Stimulated activated CD4-positive, alpha-beta T cell treated with anti-CD3 and anti-CD28 coated beads, TNF-alpha, amount 100 ng/mL, for 24 hours (primary cell): ENCODE data around the gene BRD1.

Experiments
- DNase-seq, 3 experiments: peaks; one replicate each; pipeline ENCODE4 v3.0.0-alpha.2; 2020; ENCODE audit warnings: low read depth in 3 of 3

BRD1 gene

DNA sequence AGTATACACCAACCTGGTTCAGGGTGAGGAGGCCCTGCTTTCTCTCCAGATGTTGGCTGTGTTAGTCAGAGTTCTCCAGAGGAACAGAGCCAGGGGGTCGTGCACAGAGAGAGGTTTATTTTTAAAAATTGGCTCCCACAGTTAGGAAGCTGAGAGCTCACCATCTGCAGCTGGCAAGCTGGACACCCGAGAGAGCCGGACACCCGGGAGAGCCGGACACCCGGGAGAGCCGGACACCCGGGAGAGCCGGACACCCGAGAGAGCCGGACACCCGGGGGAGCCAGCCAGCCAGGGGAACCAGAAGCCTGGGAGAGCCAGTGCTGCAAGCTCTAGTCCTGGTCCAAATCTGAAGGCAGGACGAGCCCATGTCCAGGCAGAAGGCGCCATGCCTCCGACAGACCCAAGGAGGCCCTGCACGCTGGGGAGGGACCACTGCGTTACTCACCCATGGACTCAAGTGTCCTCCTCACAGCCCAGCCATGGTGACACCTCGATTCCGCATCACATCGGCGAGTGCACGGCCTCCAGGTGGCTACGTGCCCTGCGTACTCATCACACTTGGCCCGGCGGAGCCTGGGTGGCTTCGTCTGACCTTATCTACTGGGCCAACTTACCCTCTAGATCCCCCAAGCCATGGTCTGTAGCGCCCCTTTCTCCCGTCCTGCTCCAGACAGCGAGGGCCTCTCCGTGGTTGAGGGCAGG, 99.0 kb downstream of the BRD1 start:
- DNase-seq = no peak

DNA sequence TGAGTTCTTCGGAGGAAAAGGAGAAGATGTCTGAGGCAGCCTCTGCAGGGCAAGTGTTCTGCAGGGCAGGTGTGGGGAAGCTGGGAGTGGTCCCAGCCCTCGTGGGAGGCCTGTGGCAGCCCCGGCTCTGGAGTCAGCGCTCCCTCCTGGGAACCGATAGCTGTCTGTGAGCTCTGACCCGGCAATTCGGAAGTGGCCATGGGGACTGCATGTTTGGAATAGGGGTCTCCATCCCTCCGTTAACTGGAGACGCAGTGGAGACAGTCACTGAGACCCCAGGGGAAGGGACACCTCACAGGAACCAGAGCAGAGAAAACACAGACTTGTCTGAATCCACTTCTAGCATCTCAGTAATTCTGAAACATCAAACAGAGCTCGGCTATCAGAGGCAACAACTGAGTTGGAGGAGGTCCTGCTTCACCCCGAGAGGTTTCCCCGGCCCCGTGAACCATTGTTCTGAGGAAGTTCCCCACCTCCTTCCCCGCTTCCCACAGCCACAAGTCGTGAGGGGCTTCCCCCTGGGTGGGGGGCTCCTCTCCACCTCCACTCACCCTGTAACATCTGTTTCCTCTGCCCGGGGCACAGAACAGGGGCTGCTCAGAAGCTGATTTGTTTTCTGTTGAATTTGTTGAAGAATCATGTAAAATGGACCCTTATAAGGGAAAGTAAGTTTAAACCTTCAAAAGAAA, 99.6 kb downstream of the BRD1 start:
- DNase-seq = no peak

DNA sequence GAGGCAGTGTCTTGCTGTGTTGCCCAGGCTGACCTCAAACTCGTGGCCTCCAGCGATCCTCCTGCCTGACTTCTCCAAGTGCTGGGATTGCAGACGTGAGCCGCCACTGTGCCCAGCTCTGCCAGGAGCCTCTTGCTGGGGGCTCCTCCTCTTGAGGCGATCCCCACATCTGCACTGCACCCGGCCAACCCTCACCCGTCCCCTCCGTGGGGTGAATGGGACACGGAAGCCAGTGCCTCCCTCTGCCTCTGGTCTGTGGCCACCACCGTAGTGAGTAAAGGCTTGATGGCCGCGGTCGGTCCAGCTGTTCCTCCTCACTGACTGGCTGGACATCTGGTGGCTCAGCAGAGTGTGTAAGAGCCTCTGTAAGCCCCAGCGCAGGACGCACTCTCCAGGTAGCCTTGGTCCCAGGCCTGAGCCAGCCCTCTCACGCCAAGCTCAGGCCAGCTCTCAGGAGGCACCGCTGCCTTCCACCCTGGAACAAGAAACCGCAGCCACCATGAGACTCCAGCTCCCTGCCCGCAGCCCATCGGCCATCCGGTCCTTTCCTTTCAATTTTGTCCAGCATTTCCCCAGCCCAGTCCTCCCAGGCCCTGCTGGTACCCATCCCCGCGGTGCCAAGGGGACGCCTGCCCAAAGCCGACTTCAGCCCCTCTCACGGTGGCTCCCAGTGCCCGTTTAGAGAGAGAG, 100.3 kb downstream of the BRD1 start:
- no peak for DNase-seq

DNA sequence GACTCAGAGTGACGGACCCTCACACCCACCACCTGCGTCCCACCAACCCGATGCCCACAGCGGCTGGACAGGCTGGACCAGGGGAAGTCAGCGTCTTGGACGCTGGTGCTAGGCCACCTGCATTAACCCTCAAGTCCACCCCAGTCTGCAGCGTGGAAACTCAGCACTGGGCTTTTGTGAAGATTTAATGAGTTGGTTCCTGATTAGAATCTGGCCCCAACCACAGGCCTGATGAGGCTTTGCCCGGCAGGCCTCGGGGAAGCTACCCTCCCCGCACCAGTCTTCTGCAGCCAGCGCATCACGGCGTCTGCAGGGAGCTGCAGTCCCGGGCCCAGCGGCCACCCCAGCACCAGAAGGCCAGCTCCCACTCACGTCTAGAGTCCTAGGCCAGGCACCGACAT, 101.0 kb downstream of the BRD1 start:
- no peak for DNase-seq

DNA sequence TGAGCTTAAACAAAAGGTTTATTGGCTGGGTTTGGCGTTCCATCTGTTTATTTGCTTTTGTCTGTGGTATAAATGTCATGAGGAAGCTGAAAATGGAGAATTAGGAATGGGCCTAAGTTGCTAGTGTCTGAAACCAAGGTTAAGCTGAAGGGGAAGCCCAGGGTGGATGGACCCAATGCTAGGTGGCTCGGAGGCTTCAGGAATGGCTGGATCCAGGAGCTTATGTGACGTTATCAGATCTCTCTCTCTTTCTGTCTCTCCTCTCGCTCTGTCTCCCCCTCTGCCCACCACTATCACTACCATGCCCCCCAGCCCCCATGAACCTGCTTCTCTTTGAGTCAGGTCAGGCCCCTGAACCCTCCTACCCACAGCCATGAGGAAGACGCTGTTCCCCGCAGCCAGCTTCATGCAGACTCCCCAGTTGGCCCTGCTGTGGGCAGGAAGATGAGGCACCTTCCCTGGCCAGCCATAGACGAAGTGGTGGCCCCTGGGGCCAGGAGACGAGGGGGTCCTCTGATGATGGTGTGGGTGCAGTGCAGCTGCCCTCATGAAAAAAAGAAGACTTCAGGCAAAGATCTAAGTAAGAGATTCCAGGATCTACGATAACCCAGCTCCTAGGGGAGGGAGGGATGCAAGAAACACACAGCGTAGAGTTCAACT, 101.5 kb downstream of the BRD1 start:
- DNase-seq = no peak

DNA sequence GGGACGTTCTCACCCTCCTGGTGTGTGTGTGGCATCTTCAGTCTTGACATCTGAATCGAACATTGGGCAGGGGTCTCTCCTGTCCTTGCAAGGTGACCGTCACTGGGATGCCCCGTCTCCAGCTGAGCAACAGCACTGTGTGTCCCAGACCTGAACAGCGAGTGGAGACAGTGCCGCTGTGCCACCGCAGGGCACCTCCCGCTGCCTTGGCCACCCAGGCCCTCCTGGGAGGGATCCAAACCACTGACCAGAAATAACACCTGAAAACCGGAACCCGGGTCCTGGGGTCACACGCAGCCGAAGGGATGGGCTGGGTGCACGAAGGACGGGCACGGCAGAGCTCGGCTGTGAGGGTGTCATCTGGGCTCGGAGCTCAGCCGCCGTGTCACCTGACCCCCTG, 102.2 kb downstream of the BRD1 start:
- DNase-seq = no peak

DNA sequence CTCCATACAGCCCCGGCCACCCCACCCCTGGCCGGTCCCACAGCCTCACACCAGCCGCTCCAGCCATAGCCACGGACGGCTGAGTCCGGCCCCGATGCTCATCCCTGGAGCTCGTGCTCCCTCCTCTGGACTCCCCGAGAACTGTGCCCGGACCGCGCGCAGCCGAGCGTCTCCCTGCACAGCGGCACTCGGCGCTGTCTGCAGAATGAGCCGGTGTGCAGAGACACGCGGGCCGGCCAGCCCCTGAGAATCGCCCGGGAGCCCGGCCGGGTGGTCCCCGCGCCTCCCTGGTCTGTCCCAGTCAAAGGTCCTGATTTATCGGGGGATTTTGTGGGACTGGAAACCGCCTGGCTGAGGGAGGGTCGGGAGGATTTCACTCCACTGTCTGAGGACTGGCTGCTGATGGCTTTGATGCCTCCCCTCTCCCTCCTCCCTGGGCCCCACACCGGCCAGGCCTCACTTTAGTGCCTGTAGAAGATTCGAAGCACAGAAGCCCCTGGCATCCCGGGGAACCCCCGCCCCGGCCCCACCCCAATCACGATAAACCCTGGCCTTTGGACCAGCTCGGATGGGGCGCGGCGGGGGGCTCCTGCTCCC, 102.7 kb downstream of the BRD1 start:
- peak; percentile 49 to 74 (median 52) for DNase-seq

DNA sequence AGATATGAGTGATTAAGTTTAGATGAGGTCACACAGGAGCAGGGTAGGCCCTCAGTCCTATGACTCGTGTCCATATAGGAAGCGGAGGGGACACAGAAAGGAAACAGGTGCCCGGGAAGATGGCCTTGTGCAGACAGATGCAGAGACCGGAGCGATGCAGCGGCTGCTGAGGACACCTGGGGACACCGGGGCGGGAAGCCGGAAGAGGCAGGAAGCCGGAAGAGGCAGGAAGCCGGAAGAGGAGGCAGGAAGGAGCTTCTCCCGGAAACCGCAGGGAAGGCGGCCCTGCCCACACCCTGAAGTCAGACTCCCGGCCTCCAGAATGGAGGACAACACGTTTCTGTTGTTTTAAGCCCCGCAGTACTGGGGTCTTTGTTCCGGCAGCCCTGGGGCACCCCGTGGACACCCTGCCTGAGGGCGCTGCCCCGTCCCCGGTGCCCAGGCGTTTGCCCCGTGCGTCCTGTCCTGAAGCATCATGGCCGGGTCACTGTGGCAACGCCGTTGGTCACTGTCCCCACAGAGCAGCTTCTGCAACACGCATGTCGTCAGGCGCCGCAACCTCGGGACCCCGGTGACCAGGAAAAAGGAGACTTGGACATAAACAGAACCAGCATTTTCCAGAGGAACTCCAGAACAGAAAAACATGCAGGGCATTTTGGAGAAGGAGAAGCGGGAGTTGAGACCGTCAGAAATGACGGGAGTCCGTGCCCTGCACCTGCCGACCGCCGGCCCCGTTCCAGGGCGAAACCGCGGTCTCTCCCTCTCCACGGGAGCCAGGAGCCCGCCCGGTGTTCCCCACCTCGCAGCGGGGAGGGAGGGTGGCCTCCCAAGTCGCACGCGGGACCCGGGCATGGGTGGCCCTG, 103.4 kb downstream of the BRD1 start:
- peak; percentile 26 to 52 (median 42) for DNase-seq

DNA sequence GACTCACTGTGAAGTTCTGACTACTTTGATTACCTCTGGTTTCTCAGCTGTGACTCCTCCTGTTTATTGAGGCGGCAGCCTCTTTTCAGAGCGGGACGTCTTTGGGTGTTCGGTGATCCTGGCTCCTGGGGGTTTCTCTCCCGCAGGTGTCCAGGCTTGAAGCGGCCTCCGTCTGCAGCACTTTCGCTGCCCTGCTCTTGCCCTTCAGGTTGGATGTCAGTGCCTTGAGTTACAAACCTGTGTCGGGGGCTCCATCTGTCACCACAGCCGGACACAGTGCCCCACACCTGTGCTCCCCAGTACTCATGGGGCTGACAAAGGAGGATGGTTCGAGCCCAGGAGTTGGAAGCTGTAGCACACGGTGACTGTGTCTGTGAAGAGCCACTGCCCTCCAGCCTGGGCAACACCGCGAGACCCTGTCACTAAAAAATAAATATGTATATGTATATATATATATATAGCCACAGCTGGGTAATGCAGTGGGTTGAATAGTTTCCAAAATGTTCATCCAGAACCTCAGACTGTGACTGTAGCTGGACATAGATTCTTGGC, 104.1 kb downstream of the BRD1 start:
- DNase-seq = no peak
